ES-I3 (cell line): Measurements from ENCODE around the gene AGER.

Experiments
- H3K36me3 ChIP-seq: 2 replicates; pipeline ENCODE4 v1.6.1; 2013; ENCODE audit warnings: mild to moderate bottlenecking, low read length, control low read depth, moderate library complexity; ENCODE audit not compliant: insufficient read depth
- H3K4me1 ChIP-seq: 2 replicates; pipeline ENCODE4 v1.6.1; 2013; ENCODE audit warnings: mild to moderate bottlenecking, control low read depth, low read length; ENCODE audit not compliant: insufficient read depth
- H3K9ac ChIP-seq: 2 replicates; pipeline ENCODE4 v1.6.1; 2013; ENCODE audit warnings: low read depth, mild to moderate bottlenecking, low read length, moderate library complexity
- H3K9me3 ChIP-seq: 2 replicates; pipeline ENCODE4 v1.6.1; 2013; ENCODE audit warnings: mild to moderate bottlenecking, low read length, moderate library complexity; ENCODE audit not compliant: control insufficient read depth, insufficient read depth

AGER gene

GRCh38 chr6:32175711-32176475 lies 8.2 kb downstream of the AGER start, which contains the start of gene AGPAT1:
AGPAT1 (minus strand) TSS chr6:32176084; CDS start chr6:32171496, 4,588 bp downstream.
- H3K9me3 ChIP-seq, result no peaks in the 10 kb centered on the region
- H3K4me1 ChIP-seq, result peaks cover 19% of the 10 kb centered on the region
- peak within 1 kb of the TSS; percentile 96 for H3K9ac ChIP-seq
- peaks cover 5% of the 10 kb centered on the region; the same call in 1 of the 2 replicates for H3K36me3 ChIP-seq

- Histone ChIP-seq H3K4me1 (peaks cover 19% of the 10 kb centered on the region), H3K9me3 (no peaks in the 10 kb centered on the region), H3K9ac (peak overlapping the region; percentile 96), H3K36me3 (peaks cover 5% of the 10 kb centered on the region; the same call in 1 of the 2 replicates)
These were observed 8.7 kb downstream of the AGER start for GRCh38 chr6:32175322-32175710.

GRCh38 chr6:32174416-32174815 lies 9.6 kb downstream of the AGER start:
- Histone ChIP-seq H3K9me3 (no peaks in the 10 kb centered on the region), H3K4me1 (peaks cover 19% of the 10 kb centered on the region), H3K36me3 (peaks cover 4% of the 10 kb centered on the region; the same call in 1 of the 2 replicates), H3K9ac (no peak overlapping the region)

- Histone ChIP-seq H3K9me3 (no peaks in the 10 kb centered on the region), H3K36me3 (0 out of 2 replicates have a peak, but pooled peaks cover 4% of the 10 kb centered on the region), H3K4me1 (peaks cover 22% of the 10 kb centered on the region), H3K9ac (no peak overlapping the region)
These were observed 10.9 kb downstream of the AGER start for GRCh38 chr6:32173051-32173727.

- H3K36me3 ChIP-seq, result 0 out of 2 replicates have a peak, but pooled peaks cover 9% of the 10 kb centered on the region
- no peaks in the 10 kb centered on the region for H3K9me3 ChIP-seq
- no peak overlapping the region for H3K9ac ChIP-seq
- peaks cover 29% of the 10 kb centered on the region for H3K4me1 ChIP-seq
These were observed 12.8 kb downstream of the AGER start for GRCh38 chr6:32171234-32171633.

GRCh38 chr6:32170294-32170693 lies 13.8 kb downstream of the AGER start:
- Histone ChIP-seq H3K36me3 (0 out of 2 replicates have a peak, but pooled peaks cover 9% of the 10 kb centered on the region), H3K9ac (no peak overlapping the region), H3K4me1 (peaks cover 29% of the 10 kb centered on the region), H3K9me3 (no peaks in the 10 kb centered on the region)

- no peaks in the 10 kb centered on the region for H3K9me3 ChIP-seq
- no peak overlapping the region for H3K9ac ChIP-seq
- peaks cover 22% of the 10 kb centered on the region for H3K4me1 ChIP-seq
- H3K36me3 ChIP-seq, result 0 out of 2 replicates have a peak, but pooled peaks cover 9% of the 10 kb centered on the region
These were observed 15.1 kb downstream of the AGER start for GRCh38 chr6:32168807-32169591.

- Histone ChIP-seq H3K36me3 (0 out of 2 replicates have a peak, but pooled peaks cover 9% of the 10 kb centered on the region), H3K9me3 (no peaks in the 10 kb centered on the region), H3K4me1 (peaks cover 16% of the 10 kb centered on the region), H3K9ac (no peak overlapping the region)
These were observed 15.7 kb downstream of the AGER start for GRCh38 chr6:32168350-32168749.

GRCh38 chr6:32167761-32168262 lies 16.2 kb downstream of the AGER start:
- 0 out of 2 replicates have a peak, but pooled peaks cover 9% of the 10 kb centered on the region for H3K36me3 ChIP-seq

GRCh38 chr6:32167154-32167760 lies 16.8 kb downstream of the AGER start:
- Histone ChIP-seq H3K36me3 (0 out of 2 replicates have a peak, but pooled peaks cover 9% of the 10 kb centered on the region), H3K9ac (peak overlapping the region; percentile 27; the same call in 1 of the 2 replicates), H3K4me1 (peaks cover 10% of the 10 kb centered on the region; the same call in 1 of the 2 replicates), H3K9me3 (no peaks in the 10 kb centered on the region)

More at GRCh38 chr6:32167761-32168262, 16.2 kb downstream of the AGER start:
- no peak overlapping the region for H3K9ac ChIP-seq
- peaks cover 10% of the 10 kb centered on the region for H3K4me1 ChIP-seq
- H3K9me3 ChIP-seq, result no peaks in the 10 kb centered on the region

- no peaks in the 10 kb centered on the region for H3K9me3 ChIP-seq
- H3K36me3 ChIP-seq, result 0 out of 2 replicates have a peak, but pooled peaks cover 9% of the 10 kb centered on the region
- H3K4me1 ChIP-seq, result peaks cover 10% of the 10 kb centered on the region; the same call in 1 of the 2 replicates
- no peak overlapping the region for H3K9ac ChIP-seq
These were observed 17.5 kb downstream of the AGER start for GRCh38 chr6:32166411-32167061.

- Histone ChIP-seq H3K9ac (no peak within 1 kb of the TSS), H3K36me3 (0 out of 2 replicates have a peak, but pooled peaks cover 5% of the 10 kb centered on the region), H3K4me1 (peaks cover 10% of the 10 kb centered on the region; the same call in 1 of the 2 replicates)
These were observed 19.8 kb downstream of the AGER start, which contains the start of gene EGFL8 for GRCh38 chr6:32164295-32164694. EGFL8 (plus strand) TSS chr6:32164595; CDS start chr6:32166166, 1,571 bp downstream.

More at GRCh38 chr6:32164295-32164694, 19.8 kb downstream of the AGER start, which contains the start of gene EGFL8:
- no peaks in the 10 kb centered on the region for H3K9me3 ChIP-seq
